HG02943 (cell line): Measurements from ENCODE around the gene TUBAL3.
"Not testable (repeated sequence)": the region's sequence is repeated elsewhere in the genome, so short reads cannot be mapped to it uniquely, and the experiment has no call there.

ENCODE experiments used
- ATAC-seq: cut with Tn5 transposase; IDR thresholded peaks from one replicate; pipeline ENCODE4 v1.9.1; 2021; ENCODE audit warnings: mild to moderate bottlenecking, low read depth, moderate library complexity; ENCODE audit not compliant: unreplicated experiment

Gene TUBAL3

GRCh38 chr10:5428133-5428532 lies 23.5 kb upstream of the TUBAL3 start:
- ATAC-seq, result no peak

GRCh38 chr10:5424751-5425150 lies 20.1 kb upstream of the TUBAL3 start:
- ATAC-seq, result no peak

- ATAC-seq, result no peak
Observed at GRCh38 chr10:5423771-5424170, 19.1 kb upstream of the TUBAL3 start.

GRCh38 chr10:5419466-5420094 lies 15.0 kb upstream of the TUBAL3 start:
- no peak for ATAC-seq

- ATAC-seq, result no peak
Observed at GRCh38 chr10:5418584-5418983, 14.0 kb upstream of the TUBAL3 start.

- no peak for ATAC-seq
Observed at GRCh38 chr10:5416981-5417380, 12.4 kb upstream of the TUBAL3 start.

- no peak for ATAC-seq
Observed at GRCh38 chr10:5413012-5413938, 8.6 kb upstream of the TUBAL3 start.

GRCh38 chr10:5412277-5412941 lies 7.8 kb upstream of the TUBAL3 start, which contains the start of gene NET1:
Gene NET1 (plus strand): TSS chr10:5412557. CDS start chr10:5412693, 136 bp downstream.
- peak; percentile 99 for ATAC-seq

GRCh38 chr10:5411941-5412276 lies 7.3 kb upstream of the TUBAL3 start:
- ATAC-seq, result peak; percentile 14

- ATAC-seq, result not testable (repeated sequence)
Observed at GRCh38 chr10:5410787-5411186, 6.2 kb upstream of the TUBAL3 start.

- ATAC-seq, result no peak
Observed at GRCh38 chr10:5406918-5407317, 2.3 kb upstream of the TUBAL3 start.

- no peak for ATAC-seq
Observed at GRCh38 chr10:5402798-5403197, 1.8 kb downstream of the TUBAL3 start.

- ATAC-seq, result no peak
Observed at GRCh38 chr10:5400468-5401240, 4.0 kb downstream of the TUBAL3 start.

- no peak for ATAC-seq
Observed at GRCh38 chr10:5399332-5399731, 5.3 kb downstream of the TUBAL3 start.

GRCh38 chr10:5396556-5397300 lies 7.9 kb downstream of the TUBAL3 start:
- no peak for ATAC-seq

- no peak for ATAC-seq
Observed at GRCh38 chr10:5395168-5395567, 9.5 kb downstream of the TUBAL3 start.

GRCh38 chr10:5393529-5393928 lies 11.1 kb downstream of the TUBAL3 start:
- ATAC-seq, result no peak

- no peak for ATAC-seq
Observed at GRCh38 chr10:5391790-5392189, 12.8 kb downstream of the TUBAL3 start.

GRCh38 chr10:5390607-5391205 lies 13.9 kb downstream of the TUBAL3 start:
- no peak for ATAC-seq
